GM21529 (cell line): ENCODE measurements around the gene GGA1.

Experiments
- ATAC-seq: cut with Tn5 transposase; IDR thresholded peaks from one replicate; pipeline ENCODE4 v1.9.1; 2021; ENCODE audit not compliant: unreplicated experiment

Gene GGA1

DNA sequence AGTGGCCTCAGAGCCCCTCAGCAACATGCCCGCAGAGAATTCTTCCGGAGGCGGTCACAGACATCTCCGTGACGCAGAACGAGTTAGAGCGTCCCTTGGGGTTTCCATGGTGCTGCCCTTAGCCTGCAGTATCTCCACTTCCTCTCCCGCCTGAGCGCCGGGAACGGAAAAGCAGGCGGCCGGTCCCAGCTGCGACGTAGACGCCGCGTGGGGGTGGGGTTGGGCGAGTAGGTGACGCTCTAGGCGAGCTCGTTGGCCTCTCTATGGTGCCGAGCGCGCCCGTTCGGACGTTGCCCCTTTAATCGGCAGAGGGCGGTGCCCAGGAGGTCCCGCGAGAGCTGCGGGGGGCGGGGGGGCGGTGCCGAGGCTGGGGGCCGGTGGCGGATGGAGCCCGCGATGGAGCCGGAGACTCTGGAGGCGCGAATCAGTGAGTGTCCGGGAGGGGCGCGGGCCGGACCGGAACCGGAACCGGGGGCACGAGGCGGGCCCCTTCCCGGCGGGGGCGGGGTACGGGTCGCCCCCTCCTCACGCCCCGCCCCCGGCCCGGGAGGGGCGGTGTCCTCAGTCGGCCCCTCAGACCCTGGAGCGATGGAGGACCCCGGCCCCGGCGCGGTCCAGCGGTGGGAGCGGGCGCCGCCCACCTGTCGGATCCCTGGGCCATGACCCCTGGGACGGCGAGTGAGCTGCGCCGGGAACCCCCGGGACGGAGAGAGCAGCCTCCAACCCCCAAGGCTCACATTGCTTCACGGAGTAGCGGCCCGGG is at the start of gene GGA1:
Gene GGA1 (plus strand): TSS at position 358 of the 763 bp plus-strand sequence. CDS start 27 bp downstream, at position 385.
- peak; percentile 72 for ATAC-seq

GRCh38 chr22:37559521-37559900 is 49.1 kb upstream of the GGA1 start:
- ATAC-seq: no peak

DNA sequence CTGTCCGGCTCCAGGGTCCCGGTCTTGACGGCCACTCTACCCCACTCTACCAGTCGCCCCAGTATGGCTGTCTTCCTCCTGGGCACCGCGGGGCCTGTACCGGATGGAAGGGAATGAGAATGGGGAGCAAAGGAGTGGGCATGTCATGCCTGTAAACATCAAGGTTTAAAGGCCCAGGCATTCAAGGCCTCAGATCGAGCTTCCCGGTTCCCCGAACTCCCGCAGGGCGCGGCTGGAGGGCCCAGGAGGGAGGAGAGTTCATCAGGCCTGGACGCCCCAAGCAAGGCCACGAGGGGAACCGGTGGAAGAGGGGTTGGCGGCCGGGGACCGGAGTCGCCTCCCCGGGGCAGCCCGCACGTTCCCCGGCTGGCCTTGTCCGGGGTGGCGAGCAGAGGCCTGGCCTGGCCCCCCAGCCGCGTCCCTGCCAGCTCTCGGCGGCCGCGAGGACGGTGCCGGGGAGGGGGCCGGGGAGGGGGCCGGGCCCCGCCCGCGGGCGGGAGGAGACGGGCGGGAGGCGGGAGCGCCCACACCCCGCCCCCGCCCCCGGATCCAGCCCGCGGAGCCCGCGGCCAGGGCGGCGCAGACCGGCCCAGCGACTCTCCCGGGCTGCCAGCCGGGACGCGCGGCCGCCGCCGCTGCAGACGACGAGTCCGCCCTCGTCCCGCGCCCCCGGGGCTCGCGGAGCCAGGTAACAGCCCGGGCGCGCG is 48.6 kb upstream of the GGA1 start, which contains the start of gene CDC42EP1:
Gene CDC42EP1 (plus strand): TSS at position 580 of the 707 bp plus-strand sequence. CDS start 5,870 bp downstream, outside the sequence.
- no peak for ATAC-seq

GRCh38 chr22:37560608-37561211 is 47.9 kb upstream of the GGA1 start:
- no peak for ATAC-seq

DNA sequence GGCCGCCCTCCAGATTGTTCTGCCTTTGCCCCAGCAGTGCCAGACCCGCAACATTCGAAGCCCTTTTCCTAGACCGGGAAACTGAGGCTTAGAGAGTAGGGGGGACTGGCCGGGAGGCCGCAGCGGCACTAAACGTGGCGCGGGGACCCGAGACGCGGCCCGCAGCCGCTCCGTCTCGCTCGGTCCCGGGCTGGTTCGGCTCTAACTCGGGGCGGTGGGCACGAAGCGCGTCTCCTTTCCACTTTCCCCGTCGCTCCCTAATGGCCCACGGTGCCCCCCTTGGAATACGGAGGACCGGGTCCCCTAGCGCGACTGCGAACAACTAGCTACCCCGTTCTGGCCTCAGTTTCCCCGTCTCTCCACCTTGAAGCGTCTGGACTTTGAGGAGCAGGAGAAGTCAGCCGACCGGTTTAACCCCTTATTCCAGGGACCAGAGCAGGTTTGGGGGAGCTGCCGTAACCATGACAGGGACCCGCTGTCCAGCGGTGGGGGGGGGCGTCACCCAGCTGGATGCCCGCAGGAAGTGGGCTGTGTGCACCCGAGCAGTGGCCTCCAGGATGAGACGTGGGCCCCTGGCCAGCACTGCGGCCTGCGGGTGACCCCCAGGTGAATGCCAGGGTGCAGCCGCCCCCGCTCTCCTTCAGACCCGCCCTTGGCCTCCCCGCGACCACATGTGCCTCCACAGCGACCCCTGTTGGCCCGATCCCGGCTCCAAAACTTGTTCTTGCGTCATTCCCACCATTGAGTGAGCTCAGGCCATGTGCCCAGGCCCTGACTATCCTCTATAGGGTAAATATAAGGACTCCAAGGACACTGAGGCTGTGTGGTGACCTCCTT is 47.2 kb upstream of the GGA1 start:
- no peak for ATAC-seq

GRCh38 chr22:37562049-37562875 is 46.4 kb upstream of the GGA1 start:
- ATAC-seq: no peak

GRCh38 chr22:37563153-37564081 is 45.2 kb upstream of the GGA1 start:
- ATAC-seq: no peak

DNA sequence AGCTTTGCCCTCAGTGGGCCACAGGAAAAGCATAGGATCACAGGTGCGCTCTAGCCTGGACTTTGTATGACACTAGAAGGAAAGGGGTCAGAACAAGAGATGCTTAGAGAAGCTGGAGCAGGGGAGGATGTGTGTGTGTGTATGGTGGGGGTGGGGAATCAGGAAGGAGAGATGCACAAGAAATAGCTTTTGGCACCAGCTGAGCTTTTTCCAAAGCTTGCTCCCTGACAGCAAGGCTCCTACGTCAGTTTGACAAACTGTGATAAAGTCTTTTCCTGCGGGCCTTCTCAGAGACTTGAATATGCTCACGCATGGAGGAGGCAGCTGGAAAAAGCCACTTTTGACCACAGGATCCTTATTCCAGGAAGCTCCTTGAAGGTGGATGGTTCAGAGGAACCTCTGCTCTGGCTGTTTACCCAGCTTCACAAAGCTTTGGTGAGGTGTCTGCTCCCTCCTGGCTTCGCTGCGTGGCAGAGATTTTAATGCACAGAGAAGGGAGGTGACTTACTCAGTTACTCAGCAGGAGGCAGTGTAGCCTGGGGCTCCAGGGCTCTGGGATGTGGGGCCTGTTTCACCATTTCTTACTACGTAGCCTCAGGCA is 44.4 kb upstream of the GGA1 start:
- ATAC-seq: no peak

- ATAC-seq: no peak
Observed at GRCh38 chr22:37565830-37566229, 42.8 kb upstream of the GGA1 start.

GRCh38 chr22:37566329-37566837 is 42.3 kb upstream of the GGA1 start:
- ATAC-seq: no peak

- peak; percentile 67 for ATAC-seq
Observed at GRCh38 chr22:37566903-37567798, 41.5 kb upstream of the GGA1 start.

DNA sequence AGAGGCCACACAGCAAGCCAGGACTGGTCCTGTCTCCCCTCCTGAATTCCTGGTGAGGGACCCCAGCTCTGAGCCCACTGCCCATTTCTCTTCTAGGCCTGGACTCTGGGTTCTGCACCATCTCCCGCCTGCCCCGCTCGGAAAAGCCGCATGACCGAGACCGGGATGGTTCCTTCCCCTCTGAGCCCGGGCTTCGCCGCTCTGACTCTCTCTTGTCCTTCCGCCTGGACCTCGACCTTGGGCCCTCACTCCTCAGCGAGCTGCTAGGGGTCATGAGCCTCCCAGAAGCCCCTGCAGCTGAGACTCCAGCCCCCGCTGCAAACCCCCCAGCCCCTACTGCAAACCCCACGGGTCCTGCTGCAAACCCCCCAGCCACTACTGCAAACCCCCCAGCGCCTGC is 40.6 kb upstream of the GGA1 start:
- no peak for ATAC-seq

- ATAC-seq: no peak
Observed at GRCh38 chr22:37568448-37569008, 40.1 kb upstream of the GGA1 start.

DNA sequence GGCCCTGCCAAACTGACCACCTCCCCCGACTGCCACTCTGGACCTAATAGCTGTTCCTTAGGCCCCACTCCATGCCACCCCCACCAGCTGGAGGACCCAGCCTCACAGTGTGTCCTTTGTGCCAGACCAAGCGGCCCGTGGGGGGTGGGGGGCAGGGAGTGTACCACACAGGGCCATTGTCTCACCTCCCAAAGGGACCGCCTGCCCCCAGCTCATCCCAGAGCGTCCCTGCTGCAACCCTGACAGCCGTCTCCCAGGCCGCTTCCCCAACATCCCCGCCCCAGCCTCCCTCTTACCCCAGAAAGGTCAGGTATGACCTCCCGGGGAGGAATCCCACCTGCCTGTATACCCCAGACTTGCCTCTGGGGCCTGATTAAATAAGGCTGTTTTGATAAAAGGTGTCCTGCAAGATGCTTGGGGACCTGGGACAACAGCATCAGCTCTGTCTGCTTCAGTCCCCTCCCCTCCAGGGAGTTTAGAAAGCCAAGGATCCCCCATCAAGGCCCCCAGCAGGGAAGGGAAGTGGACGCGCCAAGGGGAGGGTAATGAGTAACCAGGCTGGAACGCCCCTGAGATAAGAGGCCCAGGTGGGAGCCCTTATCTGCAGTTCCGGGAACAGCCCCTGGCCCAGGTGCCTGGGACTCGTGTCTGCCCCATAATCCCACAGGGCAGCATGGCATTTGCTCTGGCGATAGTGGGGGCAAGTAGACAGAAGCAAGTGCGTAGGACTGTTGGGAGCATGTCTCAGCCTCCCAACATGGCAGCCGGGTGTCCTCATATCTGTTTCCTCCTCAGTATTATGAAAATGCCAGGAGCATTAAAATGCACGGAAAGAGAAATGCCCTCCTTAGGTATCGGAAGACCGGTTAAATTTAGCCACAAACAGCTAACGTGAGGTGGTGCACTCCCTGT is 39.4 kb upstream of the GGA1 start:
- ATAC-seq: no peak

DNA sequence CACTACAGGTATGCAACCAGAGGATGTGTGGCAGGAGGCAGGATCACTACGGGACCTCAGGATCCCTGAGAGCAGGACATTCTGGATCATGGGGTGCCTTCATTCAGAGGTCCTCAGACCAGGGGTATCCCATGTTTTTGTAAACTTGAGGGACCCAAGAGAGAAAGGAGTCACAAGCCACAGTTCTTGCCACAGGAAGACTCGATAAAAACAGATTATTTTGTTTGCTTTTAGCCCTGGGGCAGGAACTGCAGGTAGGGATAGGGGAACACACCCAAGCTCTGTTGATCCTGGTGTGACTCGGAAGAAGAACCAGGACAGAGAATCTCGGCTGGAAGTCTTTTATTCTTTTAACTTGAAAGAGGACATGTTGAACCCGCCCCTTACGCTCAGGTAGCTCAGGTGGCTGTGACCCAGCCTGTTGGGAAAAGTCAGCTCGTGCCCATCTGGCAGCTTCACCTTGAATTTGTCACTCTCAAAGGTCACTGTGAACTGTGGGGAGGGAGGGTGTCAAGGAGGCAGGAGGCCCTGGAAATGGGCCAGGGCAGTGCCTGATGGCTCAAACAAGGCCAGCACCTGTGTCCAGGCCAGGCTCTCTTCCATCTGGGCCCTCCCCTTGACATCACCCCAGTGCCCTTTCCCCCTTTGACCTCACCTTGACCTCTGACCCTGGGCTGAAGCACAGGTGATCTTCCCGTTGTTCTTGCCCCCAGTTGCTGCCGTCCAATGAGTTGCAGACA is 38.5 kb upstream of the GGA1 start:
- no peak for ATAC-seq

DNA sequence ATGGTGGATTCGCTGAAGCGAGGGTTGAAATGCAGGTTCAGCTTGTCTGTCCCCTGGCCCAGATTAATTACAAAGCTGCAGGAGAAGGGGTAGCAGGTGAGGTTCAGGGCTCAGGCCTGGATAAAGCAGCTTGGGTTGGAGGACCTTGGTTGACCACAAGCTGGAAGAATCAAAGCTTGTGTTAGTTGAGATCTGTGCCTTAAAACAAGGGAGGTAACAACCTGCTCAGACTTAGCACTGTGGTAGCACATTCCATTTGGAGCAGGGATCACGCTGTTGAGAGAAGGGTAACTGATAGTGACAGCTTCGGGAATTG is 38.0 kb upstream of the GGA1 start:
- ATAC-seq: no peak
